HCT116 (cell line): ENCODE data around the gene MAP2K1. TPM values are rescaled to one million over a fixed set of nuclear protein-coding genes. Genes with fewer than 3 reads are reported as not detected.

Experiments used
- ATAC-seq: fragments of 200-7000 bp; cut with Tn5 transposase; 2 replicates; pipeline ENCODE4 v1.9.1; 2020; ENCODE audit warnings: mild to moderate bottlenecking, moderate library complexity
- BruUV-seq: library from RNA; stranded (reverse); fragments of 400-500 nt; replicated peaks from 2 replicates; lab custom pipeline; 2021; lab: Mats Ljungman, UMichigan
- CTCF ChIA-PET: fragments of 300-600 bp; sonication (Branson Sonifier 250); formaldehyde crosslinking; loops from one replicate; lab custom pipeline; 2021; ENCODE audit warnings: antibody characterized with exemption; lab: Charles Lee
- POLR2A ChIA-PET: fragments of 300-600, 350-600 bp; sonication (Branson Sonifier 250); formaldehyde crosslinking; loops from one replicate; lab custom pipeline; 2021; ENCODE audit warnings: antibody characterized with exemption; lab: Charles Lee
- RAD21 ChIA-PET, 2 experiments: fragments of 300-600 bp; sonication (Branson Sonifier 250); formaldehyde crosslinking; loops; one replicate each; lab custom pipeline; 2023; ENCODE audit warnings: low total read pairs in 2 of 2; ENCODE audit not compliant: uncharacterized antibody in 2 of 2, unreplicated experiment in 2 of 2, low non-redundant PET in 1 of 2; lab: Charles Lee
- DNase-seq: peaks from one replicate; pipeline ENCODE4 v3.0.0-alpha.2; 2010; ENCODE audit warnings: low read depth, low spot score
- H2AFZ ChIP-seq: fragments of 200-600 bp; shearing (Covaris generic), sonication (generic); 2 replicates; pipeline ENCODE4 v1.6.1; 2017; ENCODE audit warnings: low read depth, mixed run types, mixed read lengths, antibody characterized with exemption, low read length; ENCODE audit not compliant: poor library complexity, severe bottlenecking
- H3K27ac ChIP-seq: 2 replicates; pipeline ENCODE4 v1.5.1; 2012; ENCODE audit warnings: low read depth, low read length
- H3K27me3 ChIP-seq: fragments of 200-600 bp; sonication (generic); 2 replicates; pipeline ENCODE4 v1.6.1; 2016; ENCODE audit warnings: mixed run types, low read length, mixed read lengths; ENCODE audit not compliant: insufficient read depth
- H3K36me3 ChIP-seq, 2 experiments: fragments of 200-500 bp in 1 of 2; fragments of 200-600 bp in 1 of 2; sonication (Bioruptor generic) in 1 of 2; sonication (generic) in 1 of 2; 2 replicates each; pipeline versions ENCODE4 v1.5.1 to v1.6.1; 2014 to 2016; ENCODE audit warnings: low read length in 2 of 2, inconsistent platforms in 1 of 2, mixed read lengths in 1 of 2, mixed run types in 1 of 2; ENCODE audit not compliant: insufficient read depth in 2 of 2, control insufficient read depth in 1 of 2
- H3K4me1 ChIP-seq, 2 experiments: fragments of 200-600 bp in 1 of 2; sonication (generic) in 1 of 2; 2 replicates each; pipeline versions ENCODE4 v1.5.1 to v1.6.1; 2012 to 2017; ENCODE audit warnings: low read length in 2 of 2, inconsistent platforms in 1 of 2, mild to moderate bottlenecking in 1 of 2, mixed read lengths in 1 of 2, mixed run types in 1 of 2, moderate library complexity in 1 of 2; ENCODE audit not compliant: insufficient read depth in 2 of 2, control insufficient read depth in 1 of 2
- H3K4me2 ChIP-seq: fragments of 200-600 bp; sonication (generic); 2 replicates; pipeline ENCODE4 v1.6.1; 2017; ENCODE audit warnings: mixed run types, low read length, mixed read lengths
- H3K4me3 ChIP-seq, 2 experiments: fragments of 200-600 bp in 1 of 2; sonication (generic) in 1 of 2; replicated peaks in 1 of 2; 2 replicates each; pipeline ENCODE4 v1.5.1; 2011 to 2016; ENCODE audit warnings: low read length in 2 of 2, control low read depth in 1 of 2, low read depth in 1 of 2, mild to moderate bottlenecking in 1 of 2, mixed read lengths in 1 of 2, mixed run types in 1 of 2
- H3K79me2 ChIP-seq: fragments of 200-600 bp; sonication (generic); 2 replicates; pipeline ENCODE4 v1.6.1; 2017; ENCODE audit warnings: mild to moderate bottlenecking, mixed run types, low read length, moderate library complexity, mixed read lengths; ENCODE audit not compliant: insufficient read depth
- H3K9ac ChIP-seq: fragments of 200-600 bp; sonication (generic); 2 replicates; pipeline ENCODE4 v1.6.1; 2016; ENCODE audit warnings: low read length, mixed read lengths
- H3K9me2 ChIP-seq: fragments of 200-600 bp; sonication (generic), shearing (Covaris generic); 2 replicates; pipeline ENCODE4 v1.6.1; 2017; ENCODE audit warnings: mixed run types, mild to moderate bottlenecking, moderate library complexity; ENCODE audit not compliant: insufficient read depth
- H3K9me3 ChIP-seq, 2 experiments: fragments of 200-500 bp in 1 of 2; fragments of 200-600 bp in 1 of 2; sonication (Bioruptor generic) in 1 of 2; sonication (generic) in 1 of 2; 2 replicates each; pipeline ENCODE4 v1.6.1; 2014 to 2017; ENCODE audit warnings: low read length in 2 of 2, mixed read lengths in 2 of 2, inconsistent platforms in 1 of 2, low read depth in 1 of 2, mild to moderate bottlenecking in 1 of 2, mixed run types in 1 of 2, moderate library complexity in 1 of 2; ENCODE audit not compliant: control insufficient read depth in 1 of 2, insufficient read depth in 1 of 2
- H4K20me1 ChIP-seq: fragments of 200-600 bp; sonication (generic), shearing (Covaris generic); 2 replicates; pipeline ENCODE4 v1.6.1; 2017; ENCODE audit warnings: mixed run types, mild to moderate bottlenecking, moderate library complexity; ENCODE audit not compliant: insufficient read depth
- CTCF ChIP-seq, 3 experiments: fragments of 200-600 bp in 1 of 3; sonication (generic) in 1 of 3; IDR thresholded peaks in 2 of 3; conservative IDR thresholded peaks in 1 of 3; 2 replicates each; pipeline ENCODE4 v1.5.1; 2012 to 2017; ENCODE audit warnings: low read depth in 2 of 3, low read length in 2 of 3, antibody characterized with exemption in 1 of 3, borderline replicate concordance in 1 of 3, control low read depth in 1 of 3, mild to moderate bottlenecking in 1 of 3, mixed read lengths in 1 of 3, mixed run types in 1 of 3, moderate library complexity in 1 of 3; ENCODE audit not compliant: insufficient read depth in 1 of 3
- EGR1 ChIP-seq: IDR thresholded peaks from 2 replicates; pipeline ENCODE4 v1.6.1; 2012; ENCODE audit warnings: low read depth
- ELF1 ChIP-seq: IDR thresholded peaks from 2 replicates; pipeline ENCODE4 v1.6.1; 2012; ENCODE audit warnings: low read depth, borderline replicate concordance
- EZH2 ChIP-seq: fragments of 200-600 bp; sonication (generic); IDR thresholded peaks from 2 replicates; pipeline ENCODE4 v1.6.1; 2017; ENCODE audit warnings: antibody characterized with exemption, mixed run types
- EZH2phosphoT487 ChIP-seq: fragments of 200-600 bp; IDR thresholded peaks from 2 replicates; pipeline ENCODE4 v1.6.1; 2018; ENCODE audit warnings: antibody characterized with exemption, borderline replicate concordance
- FOSL1 ChIP-seq: IDR thresholded peaks from 2 replicates; pipeline ENCODE4 v1.6.1; 2012; ENCODE audit warnings: low read depth
- JUND ChIP-seq: IDR thresholded peaks from 2 replicates; pipeline ENCODE4 v1.6.1; 2012
- MAX ChIP-seq: IDR thresholded peaks from 2 replicates; pipeline ENCODE4 v1.6.1; 2012
- POLR2A ChIP-seq: IDR thresholded peaks from 2 replicates; pipeline ENCODE4 v1.7.0; 2011; ENCODE audit warnings: borderline replicate concordance; ENCODE audit not compliant: insufficient read depth, insufficient read length; ENCODE audit errors: extremely low read depth
- POLR2AphosphoS5 ChIP-seq: IDR thresholded peaks from 2 replicates; pipeline ENCODE4 v1.6.1; 2011; ENCODE audit warnings: mild to moderate bottlenecking, low read depth, low read length, moderate library complexity
- RAD21 ChIP-seq: IDR thresholded peaks from 2 replicates; pipeline ENCODE4 v1.6.1; 2012; ENCODE audit warnings: low read depth, mild to moderate bottlenecking
- SIN3A ChIP-seq: IDR thresholded peaks from 2 replicates; pipeline ENCODE4 v1.6.1; 2012; ENCODE audit warnings: low read depth
- SP1 ChIP-seq: IDR thresholded peaks from 2 replicates; pipeline ENCODE4 v1.6.1; 2012; ENCODE audit warnings: low read depth
- YY1 ChIP-seq: IDR thresholded peaks from 2 replicates; pipeline ENCODE4 v1.6.1; 2011; ENCODE audit warnings: low read length, low read depth, moderate library complexity, mild to moderate bottlenecking; ENCODE audit not compliant: insufficient replicate concordance; ENCODE audit errors: extremely low read depth
- ZBTB33 ChIP-seq: IDR thresholded peaks from 2 replicates; pipeline ENCODE4 v1.6.1; 2011; ENCODE audit warnings: mild to moderate bottlenecking, low read length, moderate library complexity; ENCODE audit not compliant: insufficient replicate concordance; ENCODE audit errors: extremely low read depth
- ZFX ChIP-seq: fragments of 450-650 bp; IDR thresholded peaks from 2 replicates; pipeline ENCODE4 v1.6.1; 2017
- intact Hi-C: fragments of 100-400 bp; cut with micrococcal nuclease; formaldehyde crosslinking; loops from 2 replicates; pipeline ENCODE4 v1.10.0; 2022
- total RNA-seq: library from RNA; stranded (reverse); gene quantifications from one replicate; pipeline ENCODE4 v1.2.1, GENCODE V29; 2021; ENCODE audit not compliant: unreplicated experiment

The MAP2K1 gene
- total RNA-seq, 1 experiment from 2014 or later: 52.3 TPM

GRCh38 chr15:66488525-66488924 lies 101.8 kb downstream of the MAP2K1 start:
- ChIA-PET CTCF (interaction anchor here (2.0 kb wide), 1 partner anchor 10 kb away, joined by 8 read pairs; no protein-coding TSS in a partner anchor), RAD21 (no interaction called here)
- H3K27ac ChIP-seq: no peak overlapping the region
- H4K20me1 ChIP-seq: no peaks in the 10 kb centered on the region
- no TSS peak for BruUV-seq
- no peak for DNase-seq
- ATAC-seq: no peak
- no peaks in the 10 kb centered on the region for H3K27me3 ChIP-seq
- H3K4me2 ChIP-seq: no peak overlapping the region
- no peaks in the 10 kb centered on the region for H3K9me3 ChIP-seq
- H3K9ac ChIP-seq: no peak overlapping the region
- peaks cover 4% of the 10 kb centered on the region; the same call in 1 of the 2 replicates for H3K79me2 ChIP-seq
- TF ChIP-seq FOSL1: no peak
- no peak for TF ChIP-seq JUND
- TF ChIP-seq, all 23 proteins: peak for 0
- intact Hi-C loops: no loop called here
- Histone ChIP-seq H3K4me1 (peaks cover under 1 to 1% of the 10 kb centered on the region in 2 experiments; a peak in 3 of 4 replicates), H3K4me3 (no peak overlapping the region), H3K36me3 (peaks cover 32 to 33% of the 10 kb centered on the region in 2 experiments; a peak in 3 of 4 replicates), H3K9me2 (no peaks in the 10 kb centered on the region), H2AFZ (no peak overlapping the region)
- POLR2A ChIA-PET: no interaction called here

- RAD21 ChIA-PET: no interaction called here
- peaks cover 35 to 40% of the 10 kb centered on the region in 2 experiments for H3K36me3 ChIP-seq
- TF ChIP-seq ZBTB33: no peak
- TF ChIP-seq MAX: no peak
- TF ChIP-seq RAD21: no peak
- TF ChIP-seq ZFX: no peak
- no peak for TF ChIP-seq FOSL1
- no peak for TF ChIP-seq EGR1
- TF ChIP-seq EZH2: no peak
- no peak for TF ChIP-seq SP1
- TF ChIP-seq POLR2AphosphoS5: no peak
- TF ChIP-seq EZH2phosphoT487: no peak
- TF ChIP-seq POLR2A: no peak
- TF ChIP-seq YY1: no peak
- TF ChIP-seq SIN3A: no peak
- no peak for TF ChIP-seq CTCF (IDR thresholded peaks at IDR 0.05 in 2 of 3, conservative IDR thresholded peaks at IDR 0.05 in 1 of 3; ENCODE audit: borderline replicate concordance in 1 of 3, insufficient read depth in 1 of 3, low read depth in 2 of 3, low read length in 2 of 3)
- TF ChIP-seq ELF1: no peak
Observed at GRCh38 chr15:66489179-66489791, 102.6 kb downstream of the MAP2K1 start.

More at GRCh38 chr15:66489179-66489791, 102.6 kb downstream of the MAP2K1 start:
- H3K9ac ChIP-seq: no peak overlapping the region
- no peak overlapping the region for H2AFZ ChIP-seq
- no peak overlapping the region for H3K4me3 ChIP-seq
- CTCF ChIA-PET: interaction anchor here (2.0 kb wide), 1 partner anchor 9 kb away, joined by 8 read pairs; no protein-coding TSS in a partner anchor
- H4K20me1 ChIP-seq: no peaks in the 10 kb centered on the region
- no TSS peak for BruUV-seq
- H3K9me2 ChIP-seq: no peaks in the 10 kb centered on the region
- intact Hi-C loops: no loop called here
- H3K27me3 ChIP-seq: no peaks in the 10 kb centered on the region
- no peaks in the 10 kb centered on the region for H3K9me3 ChIP-seq
- no peak overlapping the region for H3K4me2 ChIP-seq
- POLR2A ChIA-PET: interaction anchor here (0.9 kb wide), 1 partner anchor 8 kb away, joined by 3 read pairs; no protein-coding TSS in a partner anchor
- peaks cover 10% of the 10 kb centered on the region; the same call in 1 of the 2 replicates for H3K79me2 ChIP-seq
- H3K4me1 ChIP-seq: no peaks in the 10 kb centered on the region; a peak in 1 of 4 replicates
- ATAC-seq (no peak), DNase-seq (no peak)
- no peak overlapping the region for H3K27ac ChIP-seq
